Retinal pigment epithelial cell (primary cell): Measurements from ENCODE around the gene PARD6B.
"Not testable (repeated sequence)": the region's sequence is repeated elsewhere in the genome, so short reads cannot be mapped to it uniquely, and the experiment has no call there.

Experiments used
- DNase-seq: peaks from one replicate; pipeline ENCODE4 v3.0.0-alpha.2; 2010; ENCODE audit warnings: low read depth
- H3K4me3 ChIP-seq: 2 replicates; pipeline ENCODE4 v1.5.1; 2011; ENCODE audit warnings: mild to moderate bottlenecking, low read length, control low read depth, moderate library complexity
- CTCF ChIP-seq: conservative IDR thresholded peaks from 2 replicates; pipeline ENCODE4 v1.5.1; 2011; ENCODE audit warnings: low read depth, low read length, control low read depth, inconsistent platforms

The PARD6B gene

GRCh38 chr20:50765674-50766073 is 34.3 kb downstream of the PARD6B start:
- TF ChIP-seq CTCF, result no peak
- H3K4me3 ChIP-seq, result no peak overlapping the region
- DNase-seq, result no peak

- not testable (repeated sequence) for DNase-seq, H3K4me3 ChIP-seq
Observed at GRCh38 chr20:50766955-50767809, 35.8 kb downstream of the PARD6B start.

GRCh38 chr20:50768991-50769390 is 37.6 kb downstream of the PARD6B start:
- H3K4me3 ChIP-seq, DNase-seq: not testable (repeated sequence)

GRCh38 chr20:50769551-50770085 is 38.2 kb downstream of the PARD6B start:
- not testable (repeated sequence) for H3K4me3 ChIP-seq, DNase-seq

- not testable (repeated sequence) for H3K4me3 ChIP-seq, DNase-seq
Observed at GRCh38 chr20:50771419-50772080, 40.2 kb downstream of the PARD6B start.

GRCh38 chr20:50772420-50773185 is 41.2 kb downstream of the PARD6B start:
- no peak for TF ChIP-seq CTCF
- no peak overlapping the region for H3K4me3 ChIP-seq
- DNase-seq, result no peak

GRCh38 chr20:50774515-50774914 is 43.1 kb downstream of the PARD6B start:
- no peak for TF ChIP-seq CTCF
- no peak overlapping the region for H3K4me3 ChIP-seq
- DNase-seq, result no peak

GRCh38 chr20:50776122-50776817 is 44.9 kb downstream of the PARD6B start:
- TF ChIP-seq CTCF, result no peak
- DNase-seq, result no peak
- no peak overlapping the region for H3K4me3 ChIP-seq
